DND-41 (cell line): ENCODE data around the gene SLC23A2.

Experiments used
- EZH2 ChIP-seq: IDR thresholded peaks from 3 replicates; pipeline ENCODE4 v1.6.1; 2012; ENCODE audit warnings: borderline replicate concordance, low read depth, mild to moderate bottlenecking, moderate library complexity, low read length, inconsistent platforms; ENCODE audit not compliant: severe bottlenecking
- TF ChIP-seq, protein P1 (sequence below): IDR thresholded peaks from 2 replicates; pipeline ENCODE4 v1.5.1; 2012; ENCODE audit warnings: borderline replicate concordance, low read length, moderate library complexity, mild to moderate bottlenecking; ENCODE audit not compliant: poor library complexity, severe bottlenecking; ENCODE audit errors: extremely low read depth

DNA sequence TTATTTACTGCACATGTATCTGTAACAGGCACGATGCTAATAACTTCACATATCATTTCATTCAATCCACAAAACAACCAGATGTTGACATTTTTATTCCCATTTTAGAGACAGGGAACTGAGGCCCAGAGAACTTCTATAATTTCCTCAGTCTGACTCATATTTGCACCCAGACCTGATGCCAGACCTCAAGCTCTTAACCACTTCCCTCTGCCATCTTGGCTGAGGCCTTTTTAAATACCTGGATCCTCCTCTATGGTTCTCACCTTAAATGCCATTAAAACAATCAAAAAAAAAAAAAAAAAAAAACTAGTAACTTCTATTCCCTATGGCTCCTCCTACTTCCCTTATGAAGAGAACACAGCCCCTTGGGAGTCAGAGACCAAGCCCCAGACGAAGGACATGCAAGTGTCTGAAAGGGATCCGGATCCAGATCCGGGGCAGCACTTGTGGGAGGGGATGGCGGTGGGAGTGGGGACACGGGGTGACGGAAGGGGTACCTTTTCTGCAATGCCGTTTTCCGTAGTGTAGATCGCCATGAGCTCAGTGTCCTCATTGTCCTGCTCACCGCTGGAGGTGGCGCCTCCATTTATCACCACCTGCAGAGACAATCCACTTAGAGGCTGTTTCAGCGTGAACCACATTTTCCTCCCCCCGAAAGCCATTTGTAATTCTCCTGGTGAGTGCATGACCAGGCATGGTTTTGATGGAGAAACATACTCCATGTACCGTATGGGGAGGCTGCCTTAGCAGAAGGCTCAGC, 88.7 kb downstream of the SLC23A2 start:
- TF ChIP-seq, protein P1, sequence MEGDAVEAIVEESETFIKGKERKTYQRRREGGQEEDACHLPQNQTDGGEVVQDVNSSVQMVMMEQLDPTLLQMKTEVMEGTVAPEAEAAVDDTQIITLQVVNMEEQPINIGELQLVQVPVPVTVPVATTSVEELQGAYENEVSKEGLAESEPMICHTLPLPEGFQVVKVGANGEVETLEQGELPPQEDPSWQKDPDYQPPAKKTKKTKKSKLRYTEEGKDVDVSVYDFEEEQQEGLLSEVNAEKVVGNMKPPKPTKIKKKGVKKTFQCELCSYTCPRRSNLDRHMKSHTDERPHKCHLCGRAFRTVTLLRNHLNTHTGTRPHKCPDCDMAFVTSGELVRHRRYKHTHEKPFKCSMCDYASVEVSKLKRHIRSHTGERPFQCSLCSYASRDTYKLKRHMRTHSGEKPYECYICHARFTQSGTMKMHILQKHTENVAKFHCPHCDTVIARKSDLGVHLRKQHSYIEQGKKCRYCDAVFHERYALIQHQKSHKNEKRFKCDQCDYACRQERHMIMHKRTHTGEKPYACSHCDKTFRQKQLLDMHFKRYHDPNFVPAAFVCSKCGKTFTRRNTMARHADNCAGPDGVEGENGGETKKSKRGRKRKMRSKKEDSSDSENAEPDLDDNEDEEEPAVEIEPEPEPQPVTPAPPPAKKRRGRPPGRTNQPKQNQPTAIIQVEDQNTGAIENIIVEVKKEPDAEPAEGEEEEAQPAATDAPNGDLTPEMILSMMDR, result no peak
- TF ChIP-seq EZH2, result no peak
